GM23248 (cell line): ENCODE measurements around the gene INPP4A. TPM values are rescaled to one million over a fixed set of nuclear protein-coding genes. Genes with fewer than 3 reads are reported as not detected.

Experiments
- DNase-seq: peaks from one replicate; pipeline ENCODE4 v3.0.0-alpha.2; 2015
- H2AFZ ChIP-seq: fragments of 200-600 bp; sonication (generic); 2 replicates; pipeline ENCODE4 v1.6.1; 2016; ENCODE audit warnings: antibody characterized with exemption
- H3F3A ChIP-seq: fragments of 200-600 bp; sonication (generic); 2 replicates; pipeline ENCODE4 v1.6.1; 2016; ENCODE audit warnings: mild to moderate bottlenecking, antibody characterized with exemption, mixed run types; ENCODE audit not compliant: insufficient read depth
- H3K27ac ChIP-seq: fragments of 200-600 bp; sonication (generic); 2 replicates; pipeline ENCODE4 v1.5.1; 2016; ENCODE audit warnings: mild to moderate bottlenecking
- H3K27me3 ChIP-seq: fragments of 200-600 bp; sonication (generic); replicated peaks from 2 replicates; pipeline ENCODE4 v1.6.1; 2016; ENCODE audit warnings: mild to moderate bottlenecking; ENCODE audit not compliant: insufficient read depth
- H3K36me3 ChIP-seq: fragments of 200-600 bp; sonication (generic); 2 replicates; pipeline ENCODE4 v1.6.1; 2016; ENCODE audit warnings: low read depth, mild to moderate bottlenecking
- H3K4me1 ChIP-seq: fragments of 200-600 bp; sonication (generic); 2 replicates; pipeline ENCODE4 v1.6.1; 2016; ENCODE audit warnings: mild to moderate bottlenecking; ENCODE audit not compliant: insufficient read depth
- H3K4me2 ChIP-seq: fragments of 200-600 bp; sonication (generic); one replicate; pipeline ENCODE4 v1.6.1; 2016; ENCODE audit warnings: mild to moderate bottlenecking; ENCODE audit not compliant: unreplicated experiment
- H3K4me3 ChIP-seq: fragments of 200-600 bp; sonication (generic); 2 replicates; pipeline ENCODE4 v1.5.1; 2016; ENCODE audit warnings: mild to moderate bottlenecking
- H3K79me2 ChIP-seq: fragments of 200-600 bp; sonication (generic); 2 replicates; pipeline ENCODE4 v1.6.1; 2016; ENCODE audit warnings: mild to moderate bottlenecking; ENCODE audit not compliant: insufficient read depth
- H3K9ac ChIP-seq: fragments of 200-600 bp; sonication (generic); 2 replicates; pipeline ENCODE4 v1.6.1; 2016; ENCODE audit warnings: mild to moderate bottlenecking
- H3K9me2 ChIP-seq: fragments of 200-600 bp; sonication (generic); 2 replicates; pipeline ENCODE4 v1.6.1; 2016; ENCODE audit warnings: mixed run types, mild to moderate bottlenecking, moderate library complexity; ENCODE audit not compliant: insufficient read depth
- H3K9me3 ChIP-seq: fragments of 200-600 bp; sonication (generic); one replicate; pipeline ENCODE4 v1.6.1; 2017; ENCODE audit warnings: low read depth
- H4K20me1 ChIP-seq: fragments of 200-600 bp; sonication (generic); 2 replicates; pipeline ENCODE4 v1.6.0; 2016; ENCODE audit not compliant: insufficient read depth
- EZH2 ChIP-seq: fragments of 200-600 bp; sonication (generic); IDR thresholded peaks from 2 replicates; pipeline ENCODE4 v1.6.1; 2018; ENCODE audit warnings: antibody characterized with exemption, mild to moderate bottlenecking; ENCODE audit not compliant: insufficient read depth, poor library complexity, severe bottlenecking
- EZH2phosphoT487 ChIP-seq: fragments of 200-600 bp; sonication (generic); IDR thresholded peaks from 2 replicates; pipeline ENCODE4 v1.6.1; 2018; ENCODE audit warnings: antibody characterized with exemption, moderate library complexity, mild to moderate bottlenecking, low read depth; ENCODE audit not compliant: insufficient read depth
- WGBS, 2 experiments: methylation state at CpG; one replicate each; pipeline ENCODE4 v1.1.6; 2015 to 2017; ENCODE audit warnings: low lambda C conversion rate in 2 of 2, low coverage in 1 of 2; ENCODE audit errors: missing lambda C conversion rate in 2 of 2; 5-methylcytosine and 5-hydroxymethylcytosine counted together
- in situ Hi-C: fragments of 300-500 bp; cut with MboI; formaldehyde crosslinking; loops from 2 replicates; pipeline ENCODE4 v1.15.0; 2020
- polyA plus RNA-seq: library from polyadenylated mRNA; unstranded; fragments of >200 nt; fragmentation: Nextera tagmentation; extraction: Ambion mirVana; gene quantifications from 2 replicates; pipeline ENCODE4 v1.2.1, GENCODE V29; 2016
- total RNA-seq: library from RNA; depleted of rRNA; stranded (reverse); fragments of >200 nt; shearing (Covaris generic); gene quantifications from 2 replicates; pipeline ENCODE4 v1.2.3, GENCODE V29; 2014

The INPP4A gene
- total and polyA plus RNA-seq, 2 experiments from 2014 or later: 9.5 to 16.0 TPM

DNA sequence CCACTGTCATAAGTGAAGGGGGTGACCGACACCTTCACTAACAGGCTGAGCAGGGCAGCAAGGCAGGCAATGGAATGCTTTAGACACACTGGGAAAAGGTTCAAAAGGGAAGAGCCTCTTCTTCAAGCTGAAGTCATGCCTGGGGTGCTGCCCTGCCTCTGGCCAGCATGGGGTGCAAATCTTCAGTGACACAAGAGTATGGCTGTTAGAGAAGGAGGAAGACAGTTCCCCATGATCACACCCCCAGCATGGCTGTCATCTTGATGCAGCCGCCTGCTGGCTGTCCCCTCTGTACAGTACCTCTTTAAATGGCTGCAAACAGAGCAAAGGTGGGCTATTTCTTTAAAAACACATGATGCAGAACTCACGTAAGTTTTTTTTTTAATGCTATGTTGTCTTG, 71.9 kb downstream of the INPP4A start:
- Histone ChIP-seq H3K4me1 (peaks cover 18% of the 10 kb centered on the region), H3K27me3 (no peaks in the 10 kb centered on the region), H2AFZ (no peak overlapping the region), H3K4me2 (no peak overlapping the region), H3K36me3 (no peaks in the 10 kb centered on the region), H3K27ac (no peak overlapping the region), H3K79me2 (no peaks in the 10 kb centered on the region; the same call in 1 of the 2 replicates), H3F3A (no peaks in the 10 kb centered on the region), H4K20me1 (no peaks in the 10 kb centered on the region), H3K9me2 (no peaks in the 10 kb centered on the region), H3K9ac (no peak overlapping the region), H3K9me3 (no peaks in the 10 kb centered on the region), H3K4me3 (no peak overlapping the region)
- TF ChIP-seq EZH2: no peak
- no peak for TF ChIP-seq EZH2phosphoT487
- 95 to 99% methylated on average over 3 of the region's 3 CpGs for WGBS, 2 experiments
- no peak for DNase-seq
- in situ Hi-C loops: no loop called here

- in situ Hi-C loops: no loop called here
- Histone ChIP-seq H3K27ac (no peak overlapping the region), H3K4me1 (peaks cover 18% of the 10 kb centered on the region), H3K9me2 (no peaks in the 10 kb centered on the region), H4K20me1 (no peaks in the 10 kb centered on the region), H3F3A (no peaks in the 10 kb centered on the region), H3K36me3 (no peaks in the 10 kb centered on the region), H3K4me3 (no peak overlapping the region), H3K79me2 (no peaks in the 10 kb centered on the region; the same call in 1 of the 2 replicates), H3K9ac (no peak overlapping the region), H3K9me3 (no peaks in the 10 kb centered on the region), H2AFZ (no peak overlapping the region), H3K27me3 (no peaks in the 10 kb centered on the region), H3K4me2 (no peak overlapping the region)
- TF ChIP-seq EZH2 (no peak), EZH2phosphoT487 (no peak)
- 74 to 83% methylated on average over 2 of the region's 2 CpGs for WGBS, 2 experiments
- DNase-seq: peak; percentile 10
Measured at GRCh38 chr2:98517636-98518035, 73.0 kb downstream of the INPP4A start.

GRCh38 chr2:98518101-98518500, 73.4 kb downstream of the INPP4A start:
- Histone ChIP-seq H3K9ac (no peak overlapping the region), H4K20me1 (no peaks in the 10 kb centered on the region), H3K4me3 (no peak overlapping the region), H3K9me2 (no peaks in the 10 kb centered on the region), H3K4me2 (no peak overlapping the region), H3F3A (no peaks in the 10 kb centered on the region), H3K4me1 (peaks cover 18% of the 10 kb centered on the region), H3K36me3 (no peaks in the 10 kb centered on the region), H3K27ac (no peak overlapping the region), H3K79me2 (no peaks in the 10 kb centered on the region; the same call in 1 of the 2 replicates), H3K9me3 (no peaks in the 10 kb centered on the region), H2AFZ (no peak overlapping the region), H3K27me3 (no peaks in the 10 kb centered on the region)
- no peak for TF ChIP-seq EZH2
- TF ChIP-seq EZH2phosphoT487: no peak
- 73 to 74% methylated on average over 4 of the region's 4 CpGs for WGBS, 2 experiments
- in situ Hi-C loops: no loop called here
- peak; percentile 34 for DNase-seq

DNA sequence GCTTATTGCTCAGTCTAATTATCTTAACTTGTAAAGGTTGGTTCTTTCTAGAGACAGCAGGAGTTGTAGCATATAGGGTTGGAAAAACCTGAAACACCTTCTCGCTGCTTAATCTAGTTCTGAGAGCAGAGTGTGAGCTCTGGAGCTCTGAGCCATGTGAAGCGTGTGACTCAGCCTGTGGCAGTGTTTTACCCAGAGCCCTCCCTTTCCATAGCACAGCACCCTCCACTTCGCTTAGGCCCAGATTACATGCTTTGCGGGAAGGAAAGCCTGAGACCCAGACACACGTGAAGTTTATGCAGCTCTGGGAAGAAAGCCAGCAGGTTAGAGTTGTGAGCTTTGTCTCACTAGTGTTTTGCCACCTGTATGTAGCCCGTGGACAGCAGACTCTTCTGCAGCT, 74.5 kb downstream of the INPP4A start:
- Histone ChIP-seq H3K27me3 (no peaks in the 10 kb centered on the region), H3K79me2 (no peaks in the 10 kb centered on the region; the same call in 1 of the 2 replicates), H3K9ac (no peak overlapping the region), H3K4me2 (no peak overlapping the region), H3K27ac (no peak overlapping the region), H4K20me1 (no peaks in the 10 kb centered on the region), H3K4me3 (no peak overlapping the region), H3K9me3 (no peaks in the 10 kb centered on the region), H2AFZ (no peak overlapping the region), H3K4me1 (peaks cover 18% of the 10 kb centered on the region), H3K9me2 (no peaks in the 10 kb centered on the region), H3F3A (no peaks in the 10 kb centered on the region), H3K36me3 (no peaks in the 10 kb centered on the region)
- WGBS, 2 experiments: 84 to 88% methylated on average over 6 of the region's 6 CpGs
- TF ChIP-seq EZH2phosphoT487: no peak
- TF ChIP-seq EZH2: no peak
- in situ Hi-C loops: no loop called here
- peak; percentile 22 for DNase-seq

DNA sequence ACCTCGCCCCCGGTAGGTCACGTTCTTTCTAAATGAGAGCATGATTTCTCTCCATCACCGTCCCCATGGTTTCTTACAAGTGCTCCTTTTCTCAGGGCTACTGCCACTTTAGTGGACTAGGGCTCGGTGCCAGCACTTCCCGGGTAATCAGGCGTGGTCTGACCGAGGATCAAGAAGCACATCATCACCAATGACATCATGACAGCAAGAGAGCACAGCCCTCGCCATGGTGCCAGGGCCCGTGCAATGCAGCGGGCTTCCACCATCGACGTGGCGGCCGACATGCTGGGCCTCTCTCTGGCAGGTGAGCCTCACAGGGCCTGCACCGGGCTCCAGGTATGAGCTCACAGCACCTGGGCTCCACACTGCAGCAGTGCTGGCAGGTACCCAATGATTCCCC, 75.2 kb downstream of the INPP4A start:
- Histone ChIP-seq H3K9ac (no peak overlapping the region), H3K4me2 (no peak overlapping the region), H3K27ac (no peak overlapping the region), H2AFZ (no peak overlapping the region), H3K79me2 (no peaks in the 10 kb centered on the region; the same call in 1 of the 2 replicates), H3K9me3 (no peaks in the 10 kb centered on the region), H3K27me3 (no peaks in the 10 kb centered on the region), H3K4me1 (peaks cover 15% of the 10 kb centered on the region), H3K36me3 (no peaks in the 10 kb centered on the region), H4K20me1 (no peaks in the 10 kb centered on the region), H3K9me2 (no peaks in the 10 kb centered on the region), H3K4me3 (no peak overlapping the region), H3F3A (no peaks in the 10 kb centered on the region)
- no peak for DNase-seq
- TF ChIP-seq EZH2: no peak
- TF ChIP-seq EZH2phosphoT487: no peak
- in situ Hi-C loops: no loop called here
- 89 to 97% methylated on average over 11 to 16 of the region's 16 CpGs for WGBS, 2 experiments
